Fibroblast of skin of scalp (primary cell): Measurements from ENCODE around the gene CPEB2.

Source experiments
- DNase-seq: peaks from one replicate; pipeline ENCODE4 v3.0.0-alpha.2; 2013

Gene CPEB2

GRCh38 chr4:15011166-15011565 is 8.9 kb downstream of the CPEB2 start:
- no peak for DNase-seq

- no peak for DNase-seq
These were observed 9.9 kb downstream of the CPEB2 start for GRCh38 chr4:15012017-15012788.

GRCh38 chr4:15013585-15013984 is 11.3 kb downstream of the CPEB2 start:
- no peak for DNase-seq

GRCh38 chr4:15015170-15015569 is 12.9 kb downstream of the CPEB2 start:
- no peak for DNase-seq

- DNase-seq: no peak
These were observed 16.1 kb downstream of the CPEB2 start for GRCh38 chr4:15018361-15018760.

GRCh38 chr4:15020502-15021286 is 18.4 kb downstream of the CPEB2 start:
- no peak for DNase-seq

GRCh38 chr4:15021311-15021710 is 19.0 kb downstream of the CPEB2 start:
- no peak for DNase-seq

GRCh38 chr4:15021946-15022345 is 19.7 kb downstream of the CPEB2 start:
- no peak for DNase-seq

- peak; percentile 61 for DNase-seq
These were observed 22.1 kb downstream of the CPEB2 start for GRCh38 chr4:15024386-15024785.

- no peak for DNase-seq
These were observed 23.4 kb downstream of the CPEB2 start for GRCh38 chr4:15025693-15026092.

- no peak for DNase-seq
These were observed 25.7 kb downstream of the CPEB2 start for GRCh38 chr4:15027921-15028435.

GRCh38 chr4:15031197-15031596 is 28.9 kb downstream of the CPEB2 start:
- no peak for DNase-seq

- peak; percentile 52 for DNase-seq
These were observed 29.9 kb downstream of the CPEB2 start for GRCh38 chr4:15031993-15032675.

GRCh38 chr4:15034071-15034764 is 31.9 kb downstream of the CPEB2 start:
- peak; percentile 67 for DNase-seq

- DNase-seq: no peak
These were observed 32.9 kb downstream of the CPEB2 start for GRCh38 chr4:15035159-15035558.

GRCh38 chr4:15037923-15038541 is 35.8 kb downstream of the CPEB2 start:
- peak; percentile 73 for DNase-seq

GRCh38 chr4:15040916-15041463 is 38.7 kb downstream of the CPEB2 start:
- DNase-seq: peak; percentile 61

GRCh38 chr4:15042529-15043167 is 40.4 kb downstream of the CPEB2 start:
- no peak for DNase-seq

GRCh38 chr4:15043226-15043625 is 40.9 kb downstream of the CPEB2 start:
- no peak for DNase-seq

- no peak for DNase-seq
These were observed 41.6 kb downstream of the CPEB2 start for GRCh38 chr4:15043922-15044321.

GRCh38 chr4:15054541-15054940 is 52.3 kb downstream of the CPEB2 start:
- no peak for DNase-seq
